Omental fat pad (tissue), 4 donors: ENCODE results near the gene NLRP10. TPM values are rescaled to one million over a fixed set of nuclear protein-coding genes. Genes with fewer than 3 reads are reported as not detected.
A peak's percentile ranks its signal among the peaks of the same experiment; 100 is the strongest.
"Not testable (repeated sequence)": the region's sequence is repeated elsewhere in the genome, so short reads cannot be mapped to it uniquely, and the experiment has no call there.

Source experiments
- ATAC-seq: fragments of 150-250 bp; one replicate; pipeline ENCODE4 v1.9.1; 2016; ENCODE audit warnings: mild to moderate bottlenecking, moderate library complexity; ENCODE audit not compliant: low FRiP score
- DNase-seq: peaks from one replicate; pipeline ENCODE4 v3.0.0-alpha.2; 2019; ENCODE audit warnings: low spot score
- total RNA-seq, 4 donors: library from RNA; depleted of rRNA; stranded (reverse); fragments of >200 nt; gene quantifications; one replicate each; pipeline ENCODE4 v1.1.0, GENCODE V29; 2016
- TF ChIP-seq, protein P1 (sequence below), 3 donors: fragments of 450-650 bp; IDR thresholded peaks; one replicate each; pipeline ENCODE4 v1.5.1; 2016 to 2017; ENCODE audit warnings: antibody characterized with exemption in 3 of 3, mild to moderate bottlenecking in 3 of 3, moderate library complexity in 2 of 3

Gene NLRP10
- total RNA-seq, 4 donors from 2014 or later = not detected

DNA sequence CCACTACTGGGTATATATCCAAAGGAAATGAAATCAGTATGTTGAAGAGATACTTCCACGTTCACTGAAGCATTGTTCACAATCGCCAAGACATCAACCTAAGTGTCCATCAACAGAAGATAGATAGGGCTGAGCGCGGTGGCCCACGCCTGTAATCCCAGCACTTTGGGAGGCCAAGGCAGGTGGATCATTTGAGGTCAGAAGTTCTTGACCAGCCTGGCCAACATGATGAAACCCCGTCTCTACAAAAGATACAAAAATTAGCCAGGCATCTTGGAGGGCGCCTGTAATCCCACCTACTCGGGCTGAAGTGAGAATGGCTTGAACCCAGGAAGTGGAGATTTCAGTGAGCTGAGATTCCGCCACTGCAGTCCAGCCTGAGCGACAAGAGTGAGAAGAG is 34.5 kb upstream of the NLRP10 start:
- no peak for ATAC-seq
- TF ChIP-seq, protein P1, sequence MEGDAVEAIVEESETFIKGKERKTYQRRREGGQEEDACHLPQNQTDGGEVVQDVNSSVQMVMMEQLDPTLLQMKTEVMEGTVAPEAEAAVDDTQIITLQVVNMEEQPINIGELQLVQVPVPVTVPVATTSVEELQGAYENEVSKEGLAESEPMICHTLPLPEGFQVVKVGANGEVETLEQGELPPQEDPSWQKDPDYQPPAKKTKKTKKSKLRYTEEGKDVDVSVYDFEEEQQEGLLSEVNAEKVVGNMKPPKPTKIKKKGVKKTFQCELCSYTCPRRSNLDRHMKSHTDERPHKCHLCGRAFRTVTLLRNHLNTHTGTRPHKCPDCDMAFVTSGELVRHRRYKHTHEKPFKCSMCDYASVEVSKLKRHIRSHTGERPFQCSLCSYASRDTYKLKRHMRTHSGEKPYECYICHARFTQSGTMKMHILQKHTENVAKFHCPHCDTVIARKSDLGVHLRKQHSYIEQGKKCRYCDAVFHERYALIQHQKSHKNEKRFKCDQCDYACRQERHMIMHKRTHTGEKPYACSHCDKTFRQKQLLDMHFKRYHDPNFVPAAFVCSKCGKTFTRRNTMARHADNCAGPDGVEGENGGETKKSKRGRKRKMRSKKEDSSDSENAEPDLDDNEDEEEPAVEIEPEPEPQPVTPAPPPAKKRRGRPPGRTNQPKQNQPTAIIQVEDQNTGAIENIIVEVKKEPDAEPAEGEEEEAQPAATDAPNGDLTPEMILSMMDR (IDR thresholded peaks at IDR 0.05) = no peak
- no peak for DNase-seq

DNA sequence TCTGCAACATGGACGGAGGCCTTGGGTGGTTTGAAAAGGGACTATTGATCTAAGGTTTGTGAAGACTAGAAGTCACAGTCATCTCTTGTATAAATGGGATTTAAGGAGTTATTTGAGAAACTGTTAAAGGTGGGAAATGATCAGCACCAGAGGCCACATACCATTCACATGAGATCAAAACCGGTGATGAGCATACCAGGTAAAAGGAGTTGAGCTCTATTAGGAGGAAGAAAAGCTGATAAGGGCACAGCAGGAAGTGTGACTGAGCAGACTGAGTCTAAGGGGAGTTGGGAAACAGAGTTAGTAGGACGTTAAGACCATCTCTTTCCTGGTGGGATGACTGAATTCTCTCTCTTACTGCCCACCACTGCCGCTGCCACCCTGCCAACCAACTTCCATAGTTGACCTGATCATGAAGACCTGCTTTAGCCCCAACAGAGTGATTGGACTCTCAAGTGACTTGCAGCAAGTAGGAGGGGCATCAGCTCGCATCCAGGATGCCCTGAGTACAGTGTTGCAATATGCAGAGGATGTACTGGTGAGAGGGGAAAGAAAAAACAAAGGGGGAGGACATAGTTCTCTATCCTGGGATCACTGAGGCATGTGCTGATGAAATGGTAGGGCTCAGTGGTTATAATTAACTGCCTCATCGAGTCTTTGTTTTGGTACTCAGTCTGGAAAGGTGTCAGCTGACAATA is 29.5 kb upstream of the NLRP10 start:
- ATAC-seq (no peak), DNase-seq (no peak)
- TF ChIP-seq, protein P1 (IDR thresholded peaks at IDR 0.05) = no peak

DNA sequence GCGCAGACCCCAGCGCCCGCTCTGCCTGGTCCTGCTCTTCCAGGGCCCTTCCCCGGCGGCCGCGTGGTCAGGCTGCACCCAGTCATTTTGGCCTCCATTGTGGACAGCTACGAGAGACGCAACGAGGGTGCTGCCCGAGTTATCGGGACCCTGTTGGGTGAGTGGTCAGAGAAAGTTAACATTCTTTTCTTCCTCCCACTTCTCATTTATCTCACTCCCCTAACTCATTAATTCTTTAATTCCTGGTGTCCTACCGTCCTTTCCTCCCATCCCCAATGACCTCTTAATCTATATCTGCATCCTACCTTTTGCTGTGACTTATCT is 22.3 kb upstream of the NLRP10 start:
- not testable (repeated sequence) for DNase-seq, ATAC-seq

DNA sequence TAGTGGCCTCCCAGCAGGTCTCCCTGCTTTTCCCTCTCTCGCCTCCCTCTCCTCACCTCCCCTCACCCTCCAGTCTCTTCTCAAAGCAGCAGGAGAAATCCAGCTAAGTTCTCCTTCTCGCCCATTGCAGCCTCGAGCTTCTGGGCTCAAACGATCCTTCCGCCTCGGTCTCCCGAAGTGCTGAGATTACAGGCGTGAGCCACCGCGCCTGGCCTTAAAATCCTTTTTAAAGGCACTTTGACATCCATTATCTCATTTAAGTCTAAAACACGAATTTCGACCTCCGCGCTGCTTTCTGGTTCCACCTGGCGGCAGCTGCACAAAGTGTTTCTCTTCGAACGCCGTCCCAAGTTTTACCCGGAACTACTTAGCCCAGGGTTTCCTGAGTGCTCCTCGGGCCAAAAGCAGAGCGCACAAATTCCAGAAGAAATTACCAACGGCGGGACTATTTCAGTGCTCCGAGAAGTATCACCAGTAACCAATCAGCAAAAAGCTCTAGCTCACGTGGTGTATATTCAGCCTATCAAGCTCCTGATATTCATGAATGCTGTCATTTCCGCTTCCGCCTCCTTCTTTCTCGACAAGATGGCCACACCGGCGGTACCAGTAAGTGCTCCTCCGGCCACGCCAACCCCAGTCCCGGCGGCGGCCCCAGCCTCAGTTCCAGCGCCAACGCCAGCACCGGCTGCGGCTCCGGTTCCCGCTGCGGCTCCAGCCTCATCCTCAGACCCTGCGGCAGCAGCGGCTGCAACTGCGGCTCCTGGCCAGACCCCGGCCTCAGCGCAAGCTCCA is 21.7 kb upstream of the NLRP10 start, which contains the start of gene EIF3F:
TSS of gene EIF3F (plus strand) at position 570 of the 792 bp plus-strand sequence. CDS start at position 586, 16 bp downstream.
- ATAC-seq (peak; percentile 100), DNase-seq (peak; percentile 77)
- TF ChIP-seq, protein P1 (IDR thresholded peaks at IDR 0.05) = peak in 1 of 3 donors; percentile 85

DNA sequence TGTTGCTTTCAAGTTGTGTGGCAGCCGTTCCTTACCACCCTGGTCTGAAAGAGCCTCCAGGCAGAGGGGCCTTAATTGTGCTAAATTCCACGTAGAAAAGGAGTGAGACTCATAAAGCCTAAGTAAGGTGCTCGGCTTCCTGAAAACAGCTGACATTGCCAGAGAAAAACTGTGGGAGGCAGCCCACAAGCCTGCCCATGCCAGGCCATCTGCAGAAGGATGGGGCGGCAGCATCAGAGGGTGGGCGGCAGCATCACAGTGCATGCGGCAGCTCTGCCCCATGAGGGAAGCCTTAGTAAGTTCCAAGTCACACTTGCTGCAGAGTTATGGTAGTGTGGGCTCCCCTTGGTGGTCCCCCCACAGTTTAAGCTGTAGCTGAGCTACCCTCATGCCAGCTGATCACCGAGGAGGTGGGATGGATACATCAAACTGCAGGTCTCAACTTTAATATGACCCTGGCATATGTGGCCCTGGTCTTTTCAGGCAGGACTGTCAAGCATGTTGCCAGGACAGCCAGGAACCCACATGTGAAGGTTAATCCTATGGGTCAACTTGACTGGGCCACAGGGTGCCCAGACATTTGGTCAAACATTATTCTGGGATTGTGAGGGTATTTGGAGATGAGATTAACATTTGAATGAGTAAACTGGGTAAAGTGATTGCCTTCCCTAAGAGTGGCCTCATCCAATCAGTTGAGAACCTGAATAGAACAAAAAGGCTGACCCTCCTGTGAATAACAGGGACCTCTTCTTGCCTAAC is 18.8 kb upstream of the NLRP10 start:
- no peak for ATAC-seq
- TF ChIP-seq, protein P1 (IDR thresholded peaks at IDR 0.05) = no peak

GRCh38 chr11:7982582-7983119 is 17.4 kb upstream of the NLRP10 start:
- ATAC-seq = no peak
- TF ChIP-seq, protein P1 (IDR thresholded peaks at IDR 0.05) = no peak
- no peak for DNase-seq

More for the DNA sequence above, 18.8 kb upstream of the NLRP10 start:
- no peak for DNase-seq

DNA sequence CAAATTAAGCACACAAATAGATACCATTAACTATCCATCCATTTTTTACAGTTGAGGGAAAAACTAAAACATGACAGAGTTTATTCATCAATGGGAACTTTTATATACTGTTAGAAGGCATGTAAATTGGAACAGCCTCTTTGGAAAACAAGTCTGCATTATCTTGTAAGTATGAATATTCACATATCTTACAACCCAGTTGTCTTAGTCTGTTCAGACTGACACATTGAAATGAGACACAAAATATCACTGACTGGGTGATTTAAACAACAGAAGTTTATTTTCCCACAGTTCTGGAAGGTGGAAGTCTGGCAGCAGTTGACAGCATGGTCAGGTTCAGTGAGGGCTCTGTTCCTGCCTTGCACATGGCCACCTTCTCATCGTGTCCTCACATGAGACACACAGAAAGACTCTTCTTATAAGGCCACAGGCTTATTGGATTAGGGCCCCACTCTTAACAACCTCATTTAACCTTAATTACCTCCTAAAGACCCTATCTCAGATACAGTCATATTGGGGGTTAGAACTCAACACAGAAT is 16.4 kb upstream of the NLRP10 start:
- TF ChIP-seq, protein P1 (IDR thresholded peaks at IDR 0.05) = no peak
- DNase-seq (no peak), ATAC-seq (no peak)
